CD8-positive, alpha-beta memory T cell (primary cell): Measurements from ENCODE around the gene PKP2. TPM values are rescaled to one million over a fixed set of nuclear protein-coding genes. Genes with fewer than 3 reads are reported as not detected.

Experiments
- CTCF ChIA-PET: fragments of 350-600 bp; sonication (Branson Sonifier 250); formaldehyde crosslinking; loops from one replicate; lab custom pipeline; 2021; ENCODE audit warnings: antibody characterized with exemption; lab: Charles Lee
- POLR2A ChIA-PET: fragments of 350-600 bp; sonication (Branson Sonifier 250); formaldehyde crosslinking; loops from one replicate; lab custom pipeline; 2021; ENCODE audit warnings: antibody characterized with exemption; lab: Charles Lee
- DNase-seq, 5 donors: peaks; one replicate each; pipeline versions ENCODE4 v3.0.0 to v3.0.0-alpha.2; 2020 to 2022; ENCODE audit warnings: mixed read lengths in 1 of 5
- H3K27ac ChIP-seq: one replicate; pipeline ENCODE4 v1.7.0; 2013; ENCODE audit warnings: low read depth, mild to moderate bottlenecking, low read length, moderate library complexity
- H3K27me3 ChIP-seq: 2 replicates; pipeline ENCODE4 v1.7.0; 2013; ENCODE audit warnings: low read length, mild to moderate bottlenecking; ENCODE audit not compliant: insufficient read depth, poor library complexity, severe bottlenecking
- H3K36me3 ChIP-seq: 2 replicates; pipeline ENCODE4 v1.7.0; 2013; ENCODE audit warnings: mild to moderate bottlenecking, low read length, moderate library complexity; ENCODE audit not compliant: insufficient read depth
- H3K4me1 ChIP-seq: 2 replicates; pipeline ENCODE4 v1.7.0; 2013; ENCODE audit warnings: mild to moderate bottlenecking, low read length, moderate library complexity; ENCODE audit not compliant: insufficient read depth
- H3K4me3 ChIP-seq: 2 replicates; pipeline ENCODE4 v1.7.0; 2013; ENCODE audit warnings: mild to moderate bottlenecking, low read length
- H3K9me3 ChIP-seq: 2 replicates; pipeline ENCODE4 v1.7.0; 2013; ENCODE audit warnings: mild to moderate bottlenecking, low read length
- H3K27ac Mint-ChIP-seq, 8 donors: one replicate each; pipeline ENCODE4 v1.8.0; 2020 to 2021; ENCODE audit warnings: mixed read lengths in 8 of 8, mild to moderate bottlenecking in 6 of 8, inconsistent platforms in 3 of 8, moderate library complexity in 3 of 8
- H3K27me3 Mint-ChIP-seq, 2 donors: one replicate each; pipeline ENCODE4 v1.8.0; 2020 to 2021; ENCODE audit warnings: mixed read lengths in 2 of 2, mild to moderate bottlenecking in 1 of 2, moderate library complexity in 1 of 2
- H3K36me3 Mint-ChIP-seq, 3 donors: one replicate each; pipeline ENCODE4 v1.8.0; 2020 to 2021; ENCODE audit warnings: mixed read lengths in 3 of 3, inconsistent platforms in 1 of 3, mild to moderate bottlenecking in 1 of 3
- H3K4me1 Mint-ChIP-seq, 3 donors: one replicate each; pipeline ENCODE4 v1.8.0; 2020 to 2021; ENCODE audit warnings: mixed read lengths in 3 of 3, inconsistent platforms in 1 of 3, mild to moderate bottlenecking in 1 of 3
- H3K4me3 Mint-ChIP-seq, 7 donors: one replicate each; pipeline ENCODE4 v1.8.0; 2020 to 2021; ENCODE audit warnings: mixed read lengths in 7 of 7, mild to moderate bottlenecking in 6 of 7, moderate library complexity in 4 of 7, inconsistent platforms in 2 of 7
- H3K9me3 Mint-ChIP-seq, 5 donors: one replicate each; pipeline ENCODE4 v1.8.0; 2020 to 2022; ENCODE audit warnings: mixed read lengths in 5 of 5, mild to moderate bottlenecking in 3 of 5, moderate library complexity in 2 of 5, inconsistent platforms in 1 of 5
- polyA plus RNA-seq: library from polyadenylated mRNA; unstranded; fragments of 300-500 nt; fragmentation: Illumina TruSeq; gene quantifications from one replicate; pipeline ENCODE4 v1.2.3, GENCODE V29; 2021
- total RNA-seq, 2 experiments: library from RNA; stranded (reverse); gene quantifications; one replicate each; pipeline ENCODE4 v1.2.3, GENCODE V29; 2021

PKP2 gene
- total and polyA plus RNA-seq, 3 experiments from 2014 or later = 0.15 to 0.40 (median 0.17) TPM

- CTCF ChIA-PET = no interaction called here
Observed at GRCh38 chr12:32773691-32774090, 122.9 kb downstream of the PKP2 start.

DNA sequence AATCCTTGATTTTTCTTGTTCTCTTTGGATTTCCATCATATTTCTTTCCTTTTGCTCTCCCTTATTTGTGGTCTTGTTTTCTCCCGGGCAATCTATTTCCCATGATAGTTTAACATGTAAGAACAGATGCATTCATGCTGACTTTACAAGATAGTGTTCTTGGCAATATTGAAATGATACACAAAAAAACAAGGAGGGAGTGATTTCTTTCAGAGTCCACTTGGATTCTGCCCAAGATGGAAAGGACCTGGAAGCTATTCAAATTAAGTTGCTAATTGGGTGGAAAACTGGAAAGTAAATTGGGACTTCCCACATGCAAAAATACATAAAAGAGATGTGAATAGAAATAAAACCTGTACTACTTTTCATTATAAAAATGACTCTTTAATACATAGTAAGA, 126.4 kb downstream of the PKP2 start:
- no peaks in the 10 kb centered on the region for H3K27me3 ChIP-seq
- ChIA-PET CTCF (interaction anchor here (0.9 kb wide), 1 partner anchor 15 kb away, joined by 4 read pairs; no protein-coding TSS in a partner anchor), POLR2A (no interaction called here)
- no peak overlapping the region for H3K4me3 ChIP-seq
- Mint-ChIP-seq H3K27me3 (peaks cover 7 to 41% of the 10 kb centered on the region in 2 donors), H3K4me1 (no peaks in the 10 kb centered on the region), H3K9me3 (no peaks in the 10 kb centered on the region), H3K36me3 (no peaks in the 10 kb centered on the region), H3K4me3 (no peak overlapping the region), H3K27ac (no peak overlapping the region)
- no peak overlapping the region for H3K27ac ChIP-seq
- H3K4me1 ChIP-seq = no peaks in the 10 kb centered on the region
- H3K36me3 ChIP-seq = no peaks in the 10 kb centered on the region
- H3K9me3 ChIP-seq = no peaks in the 10 kb centered on the region
- DNase-seq = no peak

More at GRCh38 chr12:32773691-32774090, 122.9 kb downstream of the PKP2 start:
- no peaks in the 10 kb centered on the region for H3K9me3 Mint-ChIP-seq
- H3K36me3 ChIP-seq = no peaks in the 10 kb centered on the region
- DNase-seq = no peak
- POLR2A ChIA-PET = no interaction called here
- no peak overlapping the region for H3K27ac ChIP-seq
- H3K4me1 ChIP-seq = no peaks in the 10 kb centered on the region
- no peak overlapping the region for H3K4me3 Mint-ChIP-seq
- no peaks in the 10 kb centered on the region for H3K4me1 Mint-ChIP-seq
- H3K27me3 ChIP-seq = no peaks in the 10 kb centered on the region
- H3K27me3 Mint-ChIP-seq = peaks cover 7 to 42% of the 10 kb centered on the region in 2 donors
- H3K9me3 ChIP-seq = no peaks in the 10 kb centered on the region
- H3K36me3 Mint-ChIP-seq = no peaks in the 10 kb centered on the region
- H3K4me3 ChIP-seq = no peak overlapping the region
- no peak overlapping the region for H3K27ac Mint-ChIP-seq

- ChIA-PET POLR2A (no interaction called here), CTCF (interaction anchor here (1.0 kb wide), 1 partner anchor 12 kb away, joined by 8 read pairs; the partner anchor contains the start of gene YARS2)
- no peak for DNase-seq
- H3K36me3 ChIP-seq = no peaks in the 10 kb centered on the region
- H3K27me3 Mint-ChIP-seq = peaks cover 7 to 42% of the 10 kb centered on the region in 2 donors
- H3K27ac ChIP-seq = no peak overlapping the region
- H3K4me1 ChIP-seq = no peaks in the 10 kb centered on the region
- H3K27ac Mint-ChIP-seq = no peak overlapping the region
- H3K4me3 ChIP-seq = no peak overlapping the region
- H3K9me3 ChIP-seq = no peaks in the 10 kb centered on the region
- H3K36me3 Mint-ChIP-seq = no peaks in the 10 kb centered on the region
- H3K9me3 Mint-ChIP-seq = no peaks in the 10 kb centered on the region
- H3K4me1 Mint-ChIP-seq = no peaks in the 10 kb centered on the region
- no peaks in the 10 kb centered on the region for H3K27me3 ChIP-seq
- no peak overlapping the region for H3K4me3 Mint-ChIP-seq
Observed at GRCh38 chr12:32768518-32768917, 128.1 kb downstream of the PKP2 start.

GRCh38 chr12:32765906-32766305, 130.7 kb downstream of the PKP2 start:
- ChIA-PET CTCF (no interaction called here), POLR2A (no interaction called here)
- no peaks in the 10 kb centered on the region for H3K4me1 Mint-ChIP-seq
- DNase-seq = no peak
- no peak overlapping the region for H3K4me3 Mint-ChIP-seq
- Histone ChIP-seq H3K36me3 (no peaks in the 10 kb centered on the region), H3K27ac (no peak overlapping the region), H3K27me3 (no peaks in the 10 kb centered on the region), H3K4me1 (no peaks in the 10 kb centered on the region), H3K9me3 (no peaks in the 10 kb centered on the region), H3K4me3 (no peak overlapping the region)
- no peaks in the 10 kb centered on the region for H3K9me3 Mint-ChIP-seq
- peaks cover 7 to 46% of the 10 kb centered on the region in 2 donors for H3K27me3 Mint-ChIP-seq
- no peak overlapping the region for H3K27ac Mint-ChIP-seq
- H3K36me3 Mint-ChIP-seq = no peaks in the 10 kb centered on the region

- peaks cover 2 to 20% of the 10 kb centered on the region in 2 donors for H3K27me3 Mint-ChIP-seq
- H3K4me3 Mint-ChIP-seq = no peak overlapping the region
- H3K36me3 Mint-ChIP-seq = no peaks in the 10 kb centered on the region
- no peak overlapping the region for H3K27ac ChIP-seq
- ChIA-PET CTCF (no interaction called here), POLR2A (no interaction called here)
- no peaks in the 10 kb centered on the region for H3K36me3 ChIP-seq
- no peaks in the 10 kb centered on the region for H3K9me3 ChIP-seq
- no peak overlapping the region for H3K27ac Mint-ChIP-seq
- H3K4me3 ChIP-seq = no peak overlapping the region
- no peaks in the 10 kb centered on the region for H3K9me3 Mint-ChIP-seq
- no peak for DNase-seq
- no peaks in the 10 kb centered on the region for H3K4me1 Mint-ChIP-seq
- no peaks in the 10 kb centered on the region for H3K4me1 ChIP-seq
- H3K27me3 ChIP-seq = no peaks in the 10 kb centered on the region
Observed at GRCh38 chr12:32761716-32762115, 134.9 kb downstream of the PKP2 start.

- no peaks in the 10 kb centered on the region for H3K27me3 ChIP-seq
- peak overlapping the region in 1 of 8 donors; percentile 9 for H3K27ac Mint-ChIP-seq
- peaks cover 0 to 30% (median 4%) of the 10 kb centered on the region in 3 donors for H3K36me3 Mint-ChIP-seq
- peaks cover 14% of the 10 kb centered on the region for H3K4me1 ChIP-seq
- CTCF ChIA-PET = interaction anchor here (1.5 to 4.0 kb wide), 5 partner anchors 12 to 1264 kb away, joined by 3 to 52 read pairs (median 8); partner anchors contain the start of gene ALG10
- H3K36me3 ChIP-seq = peaks cover 14% of the 10 kb centered on the region
- H3K4me1 Mint-ChIP-seq = peaks cover 15 to 23% (median 19%) of the 10 kb centered on the region in 3 donors
- H3K4me3 Mint-ChIP-seq = peak overlapping the region in 1 of 7 donors; percentile 60
- no peak for DNase-seq
- H3K4me3 ChIP-seq = no peak overlapping the region
- POLR2A ChIA-PET = no interaction called here
- peaks cover 2 to 9% of the 10 kb centered on the region in 2 donors for H3K27me3 Mint-ChIP-seq
- no peaks in the 10 kb centered on the region for H3K9me3 ChIP-seq
- H3K27ac ChIP-seq = no peak overlapping the region
- H3K9me3 Mint-ChIP-seq = no peaks in the 10 kb centered on the region
Observed at GRCh38 chr12:32757157-32757556, 139.4 kb downstream of the PKP2 start.

- Mint-ChIP-seq H3K9me3 (no peaks in the 10 kb centered on the region), H3K27ac (peak overlapping the region; percentile 88 to 97 (median 94)), H3K4me3 (peak overlapping the region; percentile 84 to 98 (median 91)), H3K36me3 (peaks cover 0 to 36% (median 4%) of the 10 kb centered on the region in 3 donors), H3K27me3 (peaks cover 0 to 3% of the 10 kb centered on the region in 2 donors), H3K4me1 (peaks cover 15 to 23% (median 19%) of the 10 kb centered on the region in 3 donors)
- Histone ChIP-seq H3K9me3 (no peaks in the 10 kb centered on the region), H3K27ac (no peak overlapping the region), H3K36me3 (peaks cover 14% of the 10 kb centered on the region), H3K4me1 (peaks cover 14% of the 10 kb centered on the region), H3K4me3 (peak overlapping the region; percentile 97), H3K27me3 (no peaks in the 10 kb centered on the region)
- POLR2A ChIA-PET = interaction anchor here (0.6 to 1.8 kb wide), 3 partner anchors 78 to 1265 kb away, joined by 3 to 44 read pairs (median 8); partner anchors contain the start of genes ALG10 and DNM1L
- no peak for DNase-seq
- CTCF ChIA-PET = interaction anchor here (0.6 to 4.0 kb wide), 23 partner anchors 8 to 1640 kb away, joined by 3 to 52 read pairs (median 4); partner anchors contain the start of genes ALG10 and DNM1L
Observed at GRCh38 chr12:32756476-32757066, 140.0 kb downstream of the PKP2 start.
